Stimulated activated CD4-positive, alpha-beta T cell treated with anti-CD3 and anti-CD28 coated beads, Interleukin-4, amount 100 ng/mL, for 1 hour (primary cell): ENCODE results near the gene DLG4.
"Not testable (repeated sequence)": the region's sequence is repeated elsewhere in the genome, so short reads cannot be mapped to it uniquely, and the experiment has no call there.

Source experiments
- DNase-seq: peaks from one replicate; pipeline ENCODE4 v3.0.0-alpha.2; 2020

The DLG4 gene

GRCh38 chr17:7248796-7249195 lies 29.2 kb upstream of the DLG4 start:
- DNase-seq = no peak

DNA sequence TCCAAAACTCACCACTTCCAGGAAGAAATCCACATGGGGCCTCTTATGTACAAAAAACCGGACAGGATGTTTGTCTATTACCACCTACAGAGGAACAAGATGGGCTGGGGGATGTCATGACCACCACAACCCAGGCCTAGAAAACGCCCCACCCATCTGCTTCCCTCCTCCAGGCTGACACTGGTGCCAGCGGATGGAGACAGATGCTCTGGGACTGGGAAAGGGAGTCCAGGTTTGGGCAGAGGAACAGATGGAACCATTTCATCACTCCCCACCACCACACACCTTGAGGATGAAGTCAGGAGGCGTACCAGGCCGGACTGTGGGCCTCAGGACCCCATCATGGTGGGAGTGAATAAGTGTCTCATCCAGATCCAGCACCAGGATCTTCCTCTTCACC lies 27.1 kb upstream of the DLG4 start:
- no peak for DNase-seq

GRCh38 chr17:7243838-7244237 lies 24.2 kb upstream of the DLG4 start:
- DNase-seq = not testable (repeated sequence)

DNA sequence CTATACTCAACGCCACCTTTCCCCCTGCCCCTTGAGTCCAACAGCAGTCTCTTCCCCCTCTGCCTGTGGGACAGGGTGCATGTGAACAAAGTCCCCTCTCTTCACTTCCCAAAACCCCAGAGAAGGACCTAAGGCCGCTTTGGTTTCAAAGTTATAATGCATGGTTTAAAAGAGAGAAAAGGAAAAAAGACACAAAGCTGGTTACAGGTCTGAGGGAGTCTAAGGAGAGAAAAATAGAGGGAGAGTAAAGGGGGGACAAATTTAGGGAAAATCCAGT lies 23.8 kb upstream of the DLG4 start:
- DNase-seq = no peak

DNA sequence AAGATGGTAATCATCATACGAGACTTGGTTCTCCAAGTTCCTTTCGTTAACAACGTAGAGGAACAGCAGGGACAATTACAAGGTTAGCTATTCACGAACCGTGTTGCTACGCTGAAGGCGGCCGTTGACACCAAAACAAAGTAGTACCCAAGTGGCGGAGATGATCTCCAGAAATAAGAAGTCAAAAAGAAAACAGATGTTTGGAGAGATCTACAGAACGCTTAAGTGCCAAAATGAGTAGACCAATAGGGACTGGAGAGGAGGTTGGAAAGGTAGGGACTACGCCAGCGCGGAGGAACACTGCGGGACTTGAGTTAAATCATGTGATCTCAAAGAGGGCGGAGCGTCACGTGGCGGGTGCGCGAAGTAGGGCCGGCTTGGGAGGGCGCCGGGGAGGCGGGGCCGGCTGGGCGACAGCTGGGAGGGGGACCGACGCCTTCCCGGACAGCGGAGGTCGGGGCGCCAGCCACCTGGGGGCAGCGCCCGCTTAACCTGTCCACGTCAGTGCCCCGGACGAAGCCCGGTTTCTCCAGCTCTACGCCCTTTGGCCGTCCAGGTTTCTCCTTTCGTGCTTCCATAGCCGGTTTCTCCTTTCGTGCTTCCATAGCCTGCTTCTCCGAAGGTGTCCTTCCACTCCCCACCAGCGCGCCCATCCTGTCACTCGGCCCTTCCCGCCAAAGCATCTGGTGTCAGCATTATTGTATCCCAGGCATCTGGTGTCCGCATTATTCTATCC lies 23.2 kb upstream of the DLG4 start:
- peak; percentile 92 for DNase-seq

- DNase-seq = peak; percentile 92
Observed at GRCh38 chr17:7241783-7242716, 22.4 kb upstream of the DLG4 start, which contains the start of gene GABARAP. Gene GABARAP, minus strand, starts transcription at chr17:7242449. Its CDS starts 119 bp downstream, at chr17:7242330.

GRCh38 chr17:7241090-7241733 lies 21.6 kb upstream of the DLG4 start:
- DNase-seq = no peak

GRCh38 chr17:7240375-7240774 lies 20.7 kb upstream of the DLG4 start:
- DNase-seq = no peak

- peak; percentile 97 for DNase-seq
Observed at GRCh38 chr17:7239091-7240027, 19.7 kb upstream of the DLG4 start, which contains the start of gene PHF23. Gene PHF23, minus strand, starts transcription at chr17:7239457. Its CDS starts 178 bp downstream, at chr17:7239279.

DNA sequence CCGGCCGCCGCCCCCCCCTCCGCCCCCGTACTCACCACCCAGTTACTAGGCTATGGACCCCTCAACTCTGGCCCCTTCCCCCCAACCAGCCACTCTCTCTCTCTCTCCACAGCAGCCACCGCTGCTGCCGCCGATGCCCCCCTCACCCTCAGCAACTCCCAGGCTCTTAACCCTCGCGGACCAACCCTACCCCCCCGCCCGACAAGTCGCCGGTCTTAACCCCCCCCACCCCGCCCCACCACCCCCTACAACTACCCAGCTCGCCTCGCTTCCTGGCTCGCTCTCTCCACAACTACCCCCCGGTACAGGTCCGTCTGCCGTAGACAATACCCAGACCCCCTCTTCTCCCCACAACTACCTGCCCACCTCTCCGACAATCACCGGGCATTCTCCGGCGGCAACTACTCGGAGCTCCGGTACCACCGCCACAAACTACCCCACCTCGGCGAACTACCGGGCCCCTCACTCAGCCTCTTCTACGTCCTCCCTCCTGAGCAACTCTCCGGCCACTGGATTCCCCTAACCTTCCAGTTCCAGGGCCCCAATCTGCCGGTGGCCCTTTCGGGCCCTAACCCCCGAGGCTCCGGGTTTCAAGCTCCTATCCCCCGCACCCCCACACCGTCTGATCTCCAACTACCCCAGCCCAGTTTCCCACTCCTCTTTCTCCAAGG lies 18.9 kb upstream of the DLG4 start:
- DNase-seq = peak; percentile 39

DNA sequence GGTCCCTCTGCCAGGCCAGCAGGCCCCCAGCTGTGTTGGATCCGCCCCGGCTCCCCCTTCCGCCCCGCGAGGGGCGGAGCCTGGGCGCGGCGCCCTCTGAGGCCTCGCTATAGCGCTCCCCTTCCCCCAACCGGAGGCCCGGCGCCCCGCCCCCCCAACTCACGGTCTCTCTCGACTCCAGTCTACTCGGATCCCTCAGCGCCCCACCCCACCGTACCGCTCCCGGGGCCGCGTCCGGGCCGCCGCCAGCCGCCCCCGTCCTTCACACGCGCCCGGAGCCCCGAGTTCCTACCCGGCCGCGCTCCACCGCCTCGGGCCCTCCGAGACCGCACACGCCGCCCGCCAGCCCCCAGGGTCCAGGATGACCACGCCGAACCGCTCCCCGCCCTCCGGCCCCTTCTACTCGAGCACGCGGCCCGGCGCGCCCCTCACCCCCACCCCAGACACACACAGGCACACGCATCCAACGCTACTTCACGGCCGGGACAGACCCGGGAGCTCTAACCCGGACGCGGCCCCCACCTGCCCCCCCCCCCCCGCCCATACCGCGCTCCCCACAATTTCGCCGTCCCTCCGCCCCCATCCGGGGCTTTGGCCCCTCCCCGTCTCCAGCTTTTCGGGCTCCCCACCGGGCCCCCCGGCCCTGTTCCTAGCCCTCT lies 18.3 kb upstream of the DLG4 start:
- DNase-seq = peak; percentile 88

GRCh38 chr17:7237266-7237760 lies 17.7 kb upstream of the DLG4 start:
- DNase-seq = no peak

DNA sequence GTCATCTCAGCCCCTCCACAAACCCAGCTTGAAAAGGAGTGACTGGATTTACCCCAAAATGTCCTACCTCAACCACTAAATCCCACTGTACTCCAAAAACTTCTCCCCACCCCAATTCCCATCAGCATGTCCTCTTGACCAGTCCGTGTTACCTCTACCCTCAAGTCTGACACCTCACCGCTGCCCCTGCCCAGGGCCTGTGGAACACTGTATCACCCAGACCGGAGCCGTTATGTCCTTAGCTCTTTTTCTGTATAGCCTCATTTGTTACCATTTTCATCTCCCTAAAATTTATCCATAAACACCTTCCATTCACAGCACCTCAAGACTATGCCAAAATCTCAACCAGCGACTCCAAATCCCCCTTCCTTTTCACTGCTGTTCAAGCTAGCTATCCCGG lies 17.2 kb upstream of the DLG4 start:
- no peak for DNase-seq

DNA sequence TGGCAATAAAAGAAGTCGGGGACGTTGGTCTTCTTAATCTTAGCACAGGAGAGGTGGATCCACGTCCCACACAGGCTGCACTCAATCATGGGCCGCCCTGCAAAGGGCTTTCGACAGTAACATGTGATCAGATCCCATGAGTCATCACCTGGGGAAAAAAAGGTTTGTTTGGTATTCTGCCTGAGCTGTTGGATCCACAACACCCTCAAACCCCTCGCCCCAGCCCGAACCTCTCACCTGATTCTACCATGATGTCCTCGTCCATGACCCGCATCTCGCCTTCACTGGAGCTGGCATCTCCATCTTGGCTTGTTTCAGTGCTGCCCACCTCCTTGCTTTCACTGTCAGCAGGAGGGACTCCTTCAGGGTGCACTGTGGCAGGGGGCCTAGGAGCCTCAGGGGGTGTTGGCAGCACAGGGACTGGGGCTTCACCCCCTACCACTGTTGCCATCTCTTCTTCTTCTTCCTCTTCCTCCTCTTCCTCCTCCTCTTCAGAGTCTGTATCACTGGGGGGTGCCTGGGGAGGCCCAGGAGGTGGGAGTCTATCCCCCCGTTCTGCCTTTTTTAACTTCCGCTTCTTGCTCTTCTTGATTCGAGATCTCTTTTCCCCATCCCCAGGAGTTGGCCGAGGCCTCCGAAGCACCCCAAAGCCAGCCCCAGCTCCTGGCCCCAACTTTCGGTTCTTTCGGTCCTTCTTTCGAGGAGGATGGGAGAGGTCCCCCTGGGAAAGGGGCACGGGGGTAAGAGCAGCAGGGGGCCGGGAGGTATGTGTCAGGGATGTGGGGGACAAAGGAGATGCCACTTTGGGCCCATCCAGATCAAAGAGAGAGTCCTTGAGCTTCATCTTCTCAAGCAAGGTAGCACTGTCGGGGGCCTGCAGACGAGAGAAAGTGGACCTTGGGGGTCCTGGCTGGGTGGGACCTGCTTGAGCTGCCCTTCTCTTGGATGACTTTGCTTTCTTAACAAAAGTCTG lies 16.3 kb upstream of the DLG4 start:
- no peak for DNase-seq

DNA sequence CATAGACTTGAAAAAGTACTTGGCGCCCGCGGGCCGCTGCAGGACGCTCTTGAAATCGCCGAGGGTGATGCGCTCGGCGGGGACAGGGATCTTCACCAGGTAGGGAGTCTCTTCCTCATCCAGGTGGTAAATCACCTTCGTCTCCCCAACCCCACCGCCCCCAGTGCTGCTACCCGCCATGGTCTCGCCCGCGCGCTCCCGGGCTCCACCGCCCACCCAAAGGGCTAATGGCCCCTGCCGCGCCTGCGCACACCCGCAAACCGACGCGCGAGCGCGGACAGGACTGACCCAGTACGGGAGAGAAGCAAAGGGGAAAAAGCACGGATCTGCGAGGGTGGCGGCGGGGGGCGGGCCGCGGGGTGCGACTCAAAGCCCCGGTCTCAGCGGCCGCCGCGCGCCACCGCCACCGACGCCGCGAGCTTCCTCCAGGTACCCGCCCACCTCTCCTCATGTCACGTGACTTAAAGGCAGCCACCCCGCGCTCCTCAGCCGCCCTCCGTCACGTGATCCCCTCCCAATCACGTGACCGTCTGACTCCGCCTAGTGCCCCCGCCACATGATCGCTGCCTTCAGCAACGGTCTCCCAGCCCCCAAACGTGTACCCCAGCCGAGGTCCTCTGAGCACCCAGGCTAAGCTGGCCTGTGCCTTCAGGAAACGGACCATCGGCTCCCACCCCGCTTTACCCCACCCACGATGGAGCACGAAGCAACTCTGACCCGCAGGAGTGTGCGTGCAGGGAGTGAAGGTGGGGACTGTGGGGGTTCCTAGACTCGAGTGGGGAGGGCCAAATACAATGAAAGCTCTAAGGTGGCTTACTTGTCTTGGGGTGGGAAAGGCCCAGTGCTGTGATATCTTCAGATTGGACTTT lies 14.7 kb upstream of the DLG4 start, which contains the start of gene DVL2:
TSS of gene DVL2 (minus strand) at position 435 of the 869 bp plus-strand sequence. CDS start at position 180, 255 bp downstream.
- peak; percentile 92 for DNase-seq

DNA sequence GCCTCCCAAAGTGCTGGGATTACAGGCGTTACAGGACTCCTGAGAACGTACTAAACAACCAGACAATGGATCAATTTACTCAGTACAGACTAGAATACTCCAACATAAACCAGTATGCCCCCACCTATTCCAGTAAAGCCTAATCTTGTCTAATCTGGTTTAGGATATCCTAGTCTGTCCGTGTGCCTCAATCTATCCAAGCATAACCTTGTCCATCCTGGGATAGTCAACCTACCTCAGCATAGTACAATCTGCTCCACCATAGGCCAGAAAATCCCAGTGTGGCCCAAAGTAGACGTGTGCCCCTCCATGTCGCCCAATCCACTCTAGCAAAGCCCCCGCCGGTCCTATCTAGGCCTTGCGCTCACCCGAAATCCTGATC lies 14.1 kb upstream of the DLG4 start:
- DNase-seq = no peak

DNA sequence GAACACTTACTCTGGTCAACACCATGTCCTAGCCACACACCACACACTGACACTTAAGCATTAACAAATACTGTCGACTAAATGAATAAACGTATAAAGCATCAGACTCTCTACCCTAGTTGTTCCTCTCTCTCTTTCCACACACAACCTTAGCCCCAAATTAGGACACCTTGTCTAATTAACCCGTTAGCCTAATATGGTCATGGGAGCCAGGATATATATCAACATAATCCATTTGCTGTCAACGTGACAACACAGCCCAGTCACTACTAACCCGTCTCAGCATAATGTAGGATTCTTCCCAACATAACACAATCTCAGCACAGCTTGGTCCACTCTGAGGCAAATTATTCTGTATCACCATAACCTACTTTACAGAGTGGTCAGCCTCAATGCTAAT lies 12.5 kb upstream of the DLG4 start:
- DNase-seq = no peak

GRCh38 chr17:7229504-7229903 lies 9.9 kb upstream of the DLG4 start:
- DNase-seq = no peak

- DNase-seq = no peak
Observed at GRCh38 chr17:7228920-7229319, 9.3 kb upstream of the DLG4 start.
